GM21723 (cell line): Measurements from ENCODE around the gene CALML4.
"Not testable (repeated sequence)": the region's sequence is repeated elsewhere in the genome, so short reads cannot be mapped to it uniquely, and the experiment has no call there.

Source experiments
- ATAC-seq: cut with Tn5 transposase; IDR thresholded peaks from one replicate; pipeline ENCODE4 v1.9.1; 2021; ENCODE audit warnings: mild to moderate bottlenecking, moderate library complexity; ENCODE audit not compliant: unreplicated experiment

Gene CALML4

DNA sequence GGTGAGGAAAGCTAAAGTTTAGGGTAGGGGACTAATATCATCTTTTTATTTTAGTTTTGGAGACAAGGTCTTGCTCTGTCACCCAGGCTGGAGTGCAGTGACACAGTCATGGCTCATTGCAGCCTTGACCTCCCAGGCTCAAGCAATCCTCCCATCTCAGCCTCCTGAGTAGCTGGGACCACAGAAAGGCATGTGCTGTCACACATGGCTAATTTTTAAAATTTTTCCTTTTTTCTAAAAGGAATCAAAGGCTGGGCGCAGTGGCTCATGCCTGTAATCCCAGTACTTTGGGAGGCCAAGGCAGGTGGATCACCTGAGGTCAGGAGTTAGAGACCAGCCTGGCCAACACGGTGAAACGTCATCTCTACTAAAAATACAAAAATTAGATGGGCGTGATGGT lies 20.3 kb upstream of the CALML4 start:
- ATAC-seq = not testable (repeated sequence)

DNA sequence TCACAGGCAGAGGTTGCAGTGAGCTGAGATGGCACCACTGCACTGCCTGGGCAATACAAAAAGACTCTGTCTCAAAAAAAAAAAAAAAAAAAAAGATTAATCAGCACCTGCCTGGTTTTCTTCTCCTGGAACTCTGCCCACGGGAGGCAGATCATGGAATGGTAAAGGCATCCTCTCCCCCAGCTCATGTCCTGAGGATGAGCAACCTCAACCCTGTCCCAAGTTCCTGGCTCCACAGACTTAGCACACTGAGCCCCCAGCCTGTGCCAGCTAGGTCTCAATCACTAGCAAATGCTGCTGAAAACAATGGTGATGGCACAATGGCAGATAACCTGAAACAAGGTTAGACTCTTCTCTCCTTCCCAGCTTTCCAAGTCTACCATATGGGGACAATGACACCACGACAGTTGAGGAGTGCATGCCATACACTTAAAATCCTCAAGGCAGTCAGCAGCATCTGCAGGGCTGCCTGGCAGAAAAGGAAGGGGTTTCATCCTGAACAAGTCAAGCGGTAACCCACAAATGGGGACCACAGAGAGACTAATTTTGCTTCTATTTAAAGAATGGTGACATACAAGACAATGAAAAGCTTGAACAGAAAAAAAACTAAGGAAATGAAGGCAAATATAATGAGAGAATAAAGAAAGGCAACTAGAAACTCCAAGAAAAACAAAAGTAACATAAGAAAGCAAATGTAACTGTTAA lies 19.6 kb upstream of the CALML4 start:
- no peak for ATAC-seq

DNA sequence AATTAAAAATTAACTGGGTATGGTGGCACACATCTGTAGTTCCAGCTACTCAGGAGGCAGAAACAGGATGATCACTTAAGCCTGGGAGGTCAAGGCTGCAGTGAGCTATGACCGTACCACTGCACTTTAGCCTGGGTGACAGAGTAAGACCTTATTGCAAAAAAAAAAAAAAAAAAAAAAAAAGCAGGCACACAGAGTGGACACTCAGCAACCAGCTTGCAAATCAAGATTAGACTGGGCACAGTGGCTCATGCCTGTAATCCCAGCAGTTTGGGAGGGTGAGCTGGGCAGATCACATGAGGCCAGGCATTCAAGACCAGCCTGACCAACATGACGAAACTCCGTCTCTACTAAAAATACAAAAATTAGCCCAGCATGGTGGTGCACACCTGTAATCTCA lies 19.0 kb upstream of the CALML4 start:
- ATAC-seq = no peak

DNA sequence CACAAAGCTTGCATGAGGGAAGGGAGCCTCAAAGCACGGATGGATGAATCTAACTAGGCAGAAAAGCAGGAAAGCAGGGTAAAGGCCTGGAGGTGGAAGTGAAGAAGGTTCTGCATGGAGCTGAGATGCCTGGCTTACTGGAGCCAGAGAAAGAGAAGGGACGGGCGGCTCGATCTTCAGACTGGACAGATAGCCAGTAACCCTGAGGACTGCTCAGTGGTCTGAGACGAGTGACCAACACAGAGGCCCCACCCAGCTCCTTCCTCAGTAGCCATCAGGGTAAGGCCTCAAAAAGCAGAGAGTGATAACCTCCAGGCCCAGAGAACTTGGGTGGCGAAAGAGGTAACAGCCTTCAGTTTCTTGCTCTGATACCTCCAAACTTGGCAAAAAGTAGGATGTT lies 18.0 kb upstream of the CALML4 start:
- ATAC-seq = no peak

DNA sequence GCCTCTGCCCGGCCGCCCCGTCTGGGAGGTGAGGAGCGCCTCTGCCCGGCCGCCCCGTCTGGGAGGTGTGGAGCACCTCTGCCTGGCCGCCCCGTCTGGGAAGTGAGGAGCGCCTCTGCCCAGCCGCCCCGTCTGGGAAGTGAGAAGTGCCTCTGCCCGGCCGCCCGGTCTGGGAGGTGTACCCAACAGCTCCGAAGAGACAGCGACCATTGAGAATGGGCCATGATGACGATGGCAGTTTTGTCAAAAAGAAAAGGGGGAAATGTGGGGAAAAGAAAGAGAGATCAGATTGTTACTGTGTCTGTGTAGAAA lies 17.3 kb upstream of the CALML4 start:
- ATAC-seq = not testable (repeated sequence)

DNA sequence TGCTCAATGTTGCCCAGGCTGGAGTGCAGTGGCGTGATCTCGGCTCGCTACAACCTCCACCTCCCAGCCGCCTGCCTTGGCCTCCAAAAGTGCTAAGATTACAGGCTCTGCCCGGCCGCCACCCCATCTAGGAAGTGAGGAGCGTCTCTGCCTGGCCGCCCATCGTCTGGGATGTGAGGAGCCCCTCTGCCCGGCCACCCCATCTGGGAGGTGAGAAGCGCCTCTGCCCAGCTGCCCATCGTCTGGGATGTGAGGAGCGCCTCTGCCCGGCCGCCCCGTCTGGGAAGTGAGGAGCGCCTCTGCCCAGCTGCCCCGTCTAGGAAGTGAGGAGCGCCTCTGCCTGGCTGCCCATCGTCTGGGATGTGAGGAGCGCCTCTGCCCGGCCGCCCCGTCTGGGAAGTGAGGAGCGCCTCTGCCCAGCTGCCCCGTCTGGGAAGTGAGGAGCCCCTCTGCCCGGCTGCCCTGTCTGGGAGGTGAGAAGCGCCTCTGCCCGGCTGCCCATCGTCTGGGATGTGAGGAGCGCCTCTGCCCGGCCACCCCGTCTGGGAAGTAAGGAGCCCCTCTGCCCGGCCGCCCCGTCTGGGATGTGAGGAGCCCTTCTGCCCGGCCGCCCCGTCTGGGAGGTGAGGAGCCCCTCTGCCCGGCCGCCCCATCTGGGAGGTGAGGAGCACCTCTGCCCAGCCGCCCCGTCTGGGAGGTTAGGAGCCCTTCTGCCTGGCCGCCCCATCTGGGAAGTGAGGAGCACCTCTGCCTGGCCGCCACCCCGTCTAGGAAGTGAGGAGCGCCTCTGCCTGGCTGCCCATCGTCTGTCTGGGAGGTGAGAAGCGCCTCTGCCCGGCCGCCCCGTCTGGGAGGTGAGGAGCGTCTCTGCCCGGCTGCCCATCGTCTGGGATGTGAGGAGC lies 16.6 kb upstream of the CALML4 start:
- not testable (repeated sequence) for ATAC-seq

DNA sequence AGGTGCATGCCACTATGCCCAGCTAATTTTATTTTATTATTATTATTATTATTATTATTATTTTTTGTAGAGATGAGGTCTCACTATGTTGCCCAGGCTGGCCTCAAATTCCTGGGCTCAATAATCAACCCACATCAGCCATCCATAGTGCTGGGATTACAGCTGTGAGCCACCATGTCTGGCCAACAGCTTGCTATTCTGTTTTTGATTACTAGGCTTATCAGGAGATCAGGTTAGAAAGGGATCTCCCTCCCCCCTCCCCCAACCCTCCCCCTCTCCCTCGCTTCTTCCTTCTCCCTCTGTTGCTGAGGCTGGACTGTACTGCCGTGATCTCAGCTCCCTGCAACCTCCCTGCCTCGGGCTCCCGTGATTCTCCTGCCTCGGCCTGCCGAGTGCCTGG lies 15.8 kb upstream of the CALML4 start:
- no peak for ATAC-seq

DNA sequence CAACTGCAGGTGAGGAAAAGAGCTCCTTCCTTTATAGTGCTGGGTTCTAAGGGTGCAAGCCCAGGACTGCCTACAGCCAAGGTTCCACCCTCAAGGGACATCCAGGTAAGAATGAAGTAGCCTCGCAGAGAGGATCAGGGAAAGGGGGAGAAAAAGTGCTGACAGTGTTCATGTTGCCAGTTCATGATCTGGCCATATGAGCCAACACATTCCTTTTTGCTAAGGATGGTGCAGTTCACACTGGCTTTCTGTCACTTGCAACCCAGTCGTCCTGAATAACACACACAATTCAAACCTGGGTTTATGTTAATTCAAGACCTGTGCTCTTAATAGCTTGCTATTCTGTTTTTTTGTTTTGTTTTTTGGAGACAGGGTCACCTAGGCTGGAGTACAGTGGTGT lies 15.4 kb upstream of the CALML4 start:
- no peak for ATAC-seq

DNA sequence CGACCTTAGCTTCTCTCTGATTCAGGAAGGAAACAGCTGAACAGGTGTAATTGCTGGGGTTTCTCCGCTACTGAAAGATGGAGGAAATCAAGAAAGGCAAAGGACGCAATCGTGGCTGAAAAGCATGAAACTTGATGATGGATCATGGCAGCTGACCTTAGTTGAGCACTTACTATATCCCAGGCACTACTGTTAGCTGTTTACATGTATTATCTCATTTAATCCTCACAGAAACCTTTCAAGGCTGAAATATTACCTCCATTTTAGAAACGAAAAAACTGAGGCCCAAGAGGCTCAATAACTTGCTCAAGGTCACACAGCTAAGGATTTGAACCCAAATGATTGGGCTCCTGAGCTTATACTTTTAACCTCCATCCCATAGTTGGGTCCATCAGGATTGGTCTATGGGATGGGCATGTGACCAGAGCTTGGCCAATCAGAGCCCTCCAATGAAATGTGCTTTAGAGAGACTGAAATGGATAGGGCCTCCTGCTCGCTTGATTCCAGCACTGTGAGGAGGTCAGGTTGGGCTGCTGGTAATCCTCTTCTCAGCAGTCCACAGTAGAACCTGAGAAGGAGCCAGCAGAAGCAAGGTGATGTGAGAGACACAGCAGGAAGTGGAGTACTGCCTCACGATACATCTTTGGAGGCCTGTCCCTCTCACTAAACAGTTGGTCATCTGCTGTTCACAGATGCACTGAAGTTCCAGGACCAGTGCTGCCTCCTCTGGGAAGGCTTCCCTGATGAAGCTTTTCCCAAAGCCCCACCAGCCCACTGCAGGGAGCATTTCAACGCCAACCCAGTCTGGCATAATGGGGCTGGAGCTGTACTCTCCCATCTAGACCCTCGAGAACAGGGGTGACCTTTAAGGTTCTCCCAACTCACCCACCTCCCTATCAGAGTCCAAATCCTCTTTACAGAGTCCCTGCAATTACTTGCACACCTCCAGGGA lies 14.0 kb upstream of the CALML4 start:
- ATAC-seq = no peak

DNA sequence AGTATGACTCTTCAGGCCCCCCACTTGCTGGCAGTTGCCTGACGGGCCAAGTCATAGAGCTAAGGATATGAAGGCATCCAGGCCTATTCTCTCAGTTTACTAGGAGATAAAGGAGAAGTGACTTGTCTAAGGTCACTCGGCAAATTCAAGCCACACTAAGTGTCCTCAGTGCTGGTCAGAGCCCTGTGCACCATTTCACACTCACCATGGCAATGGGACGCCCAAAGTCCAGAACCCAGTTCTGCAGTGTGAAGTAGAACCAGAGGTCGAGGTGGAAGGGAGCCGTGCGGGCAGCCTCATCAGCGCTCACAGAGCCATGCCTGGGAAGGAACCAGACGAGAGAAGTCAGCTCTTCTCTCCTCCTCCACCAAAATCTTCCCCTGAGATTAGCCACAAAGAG lies 13.2 kb upstream of the CALML4 start:
- no peak for ATAC-seq

DNA sequence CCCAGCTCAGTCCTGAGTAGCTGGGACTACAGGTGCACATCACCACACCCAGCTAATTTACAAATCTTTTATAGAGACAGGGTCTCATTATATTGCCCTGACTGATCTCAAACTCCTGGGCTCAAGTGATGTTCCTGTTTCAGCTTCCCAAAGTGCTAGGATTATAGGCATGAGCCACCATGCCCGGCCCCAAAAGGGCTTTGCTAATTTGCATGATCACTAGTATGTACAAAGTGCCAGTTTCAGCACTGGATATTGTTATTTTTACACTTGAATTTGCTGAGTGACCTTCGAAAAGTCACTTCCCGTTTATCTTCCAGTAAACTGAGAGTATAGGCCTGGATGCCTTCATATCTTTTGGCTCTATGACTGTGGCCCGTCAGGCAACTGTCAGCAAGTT lies 12.2 kb upstream of the CALML4 start:
- no peak for ATAC-seq

DNA sequence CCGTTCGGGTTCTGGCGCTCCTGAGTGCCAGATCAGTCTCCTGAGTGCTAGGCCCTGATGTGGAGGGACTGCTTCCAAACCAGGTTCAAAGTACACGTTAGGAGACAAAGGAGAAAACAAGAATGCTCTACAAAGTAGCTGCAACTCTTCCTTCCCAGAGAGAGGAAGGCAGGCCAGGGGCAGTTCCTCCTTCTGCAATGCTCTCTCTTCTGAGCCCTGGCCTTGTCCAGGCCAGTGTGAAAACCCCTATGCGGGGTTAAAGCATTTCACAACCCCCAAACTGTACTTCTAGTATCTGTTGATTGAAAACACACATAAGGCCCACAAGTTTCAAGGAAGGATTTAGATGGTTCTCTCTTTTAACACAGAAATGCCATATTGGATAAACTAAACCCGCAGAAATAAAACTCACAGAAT lies 9.7 kb upstream of the CALML4 start:
- no peak for ATAC-seq

DNA sequence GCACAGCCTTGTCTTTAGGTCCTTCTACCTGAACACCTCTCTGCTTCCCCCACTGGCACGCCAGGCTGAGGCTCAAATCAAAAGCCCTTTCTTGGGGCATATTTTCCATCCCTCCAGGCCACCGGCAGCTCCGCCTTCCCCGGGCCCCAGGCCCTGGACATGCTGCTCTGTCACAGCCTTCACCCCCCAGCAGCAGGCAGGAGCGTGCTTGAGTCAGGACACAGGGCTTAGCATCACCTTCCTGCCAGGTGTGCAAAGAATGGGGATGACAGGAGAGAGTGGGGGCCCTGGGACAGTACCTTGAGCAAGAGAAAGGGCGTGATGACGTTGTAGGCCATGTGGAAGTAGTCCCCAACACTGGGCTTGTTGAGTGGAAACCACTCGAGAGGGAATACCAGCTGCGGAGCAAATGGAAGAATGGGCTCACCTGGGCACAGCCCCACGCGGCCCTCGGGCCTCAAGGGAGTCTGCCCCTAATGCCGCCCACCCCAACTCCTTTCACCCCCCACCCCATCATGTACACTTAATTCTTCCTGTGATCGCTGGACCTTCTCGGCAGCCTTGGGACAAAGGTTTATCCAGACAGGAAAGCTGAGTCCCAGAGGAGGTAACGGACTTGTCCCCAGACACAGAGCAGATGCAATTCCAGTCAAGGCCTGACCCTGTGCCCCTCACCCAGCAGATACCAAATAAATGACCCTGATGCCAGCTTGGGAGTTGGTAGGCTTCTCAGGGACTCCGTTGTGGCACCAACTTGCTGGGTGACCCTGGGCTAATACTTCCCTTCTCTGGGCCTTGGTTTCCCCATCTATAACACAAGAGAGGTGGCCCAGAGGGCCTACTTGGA lies 9.1 kb upstream of the CALML4 start:
- no peak for ATAC-seq

DNA sequence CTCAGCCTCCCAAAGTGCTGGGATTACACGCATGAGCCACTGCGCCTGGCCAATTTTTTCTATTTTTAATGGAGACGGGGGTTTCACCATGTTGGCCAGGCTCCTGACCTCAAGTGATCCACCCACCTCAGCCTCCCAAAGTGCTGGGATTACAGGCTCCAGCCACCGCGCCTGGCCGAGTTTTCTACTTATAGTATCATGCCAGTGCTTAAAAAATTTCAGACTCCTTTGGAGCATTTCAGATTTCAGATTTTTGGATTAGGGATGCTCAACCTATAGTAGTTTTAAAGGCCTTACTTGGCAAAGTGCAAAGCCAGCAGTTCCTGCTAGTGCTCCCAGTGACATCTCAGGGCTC lies 8.3 kb upstream of the CALML4 start:
- not testable (repeated sequence) for ATAC-seq

DNA sequence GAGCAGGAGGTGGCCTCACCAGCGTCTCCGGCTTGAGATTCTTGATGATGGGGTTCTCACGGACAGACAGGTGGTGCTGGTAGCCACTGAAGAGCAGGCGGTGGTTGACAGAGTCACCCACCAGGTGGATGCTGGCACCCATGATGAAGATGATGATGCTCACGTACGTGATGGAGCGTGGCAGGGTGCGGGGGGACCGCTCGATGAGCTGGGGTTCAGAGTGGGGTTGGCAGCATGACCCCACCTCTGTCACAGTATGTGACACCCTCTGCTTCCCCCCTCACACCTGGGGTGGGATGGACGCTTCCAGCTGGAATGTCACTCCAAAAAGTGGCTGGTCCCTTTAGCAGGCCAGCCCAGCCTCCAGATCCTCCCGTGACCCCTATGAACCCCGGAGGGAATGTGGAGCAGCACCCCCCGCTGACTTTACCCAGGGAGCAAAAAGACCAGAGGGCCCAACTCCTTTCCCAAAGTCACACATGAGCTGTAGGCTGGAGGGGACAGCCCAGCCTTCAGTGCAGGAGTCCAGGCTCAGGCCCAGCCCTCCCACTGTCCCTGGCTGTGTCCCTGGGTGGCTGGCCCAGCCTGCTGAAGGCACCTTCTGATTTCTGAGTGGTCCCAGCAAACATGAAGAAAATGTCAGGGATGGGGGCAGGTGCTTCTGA lies 6.7 kb upstream of the CALML4 start:
- no peak for ATAC-seq

DNA sequence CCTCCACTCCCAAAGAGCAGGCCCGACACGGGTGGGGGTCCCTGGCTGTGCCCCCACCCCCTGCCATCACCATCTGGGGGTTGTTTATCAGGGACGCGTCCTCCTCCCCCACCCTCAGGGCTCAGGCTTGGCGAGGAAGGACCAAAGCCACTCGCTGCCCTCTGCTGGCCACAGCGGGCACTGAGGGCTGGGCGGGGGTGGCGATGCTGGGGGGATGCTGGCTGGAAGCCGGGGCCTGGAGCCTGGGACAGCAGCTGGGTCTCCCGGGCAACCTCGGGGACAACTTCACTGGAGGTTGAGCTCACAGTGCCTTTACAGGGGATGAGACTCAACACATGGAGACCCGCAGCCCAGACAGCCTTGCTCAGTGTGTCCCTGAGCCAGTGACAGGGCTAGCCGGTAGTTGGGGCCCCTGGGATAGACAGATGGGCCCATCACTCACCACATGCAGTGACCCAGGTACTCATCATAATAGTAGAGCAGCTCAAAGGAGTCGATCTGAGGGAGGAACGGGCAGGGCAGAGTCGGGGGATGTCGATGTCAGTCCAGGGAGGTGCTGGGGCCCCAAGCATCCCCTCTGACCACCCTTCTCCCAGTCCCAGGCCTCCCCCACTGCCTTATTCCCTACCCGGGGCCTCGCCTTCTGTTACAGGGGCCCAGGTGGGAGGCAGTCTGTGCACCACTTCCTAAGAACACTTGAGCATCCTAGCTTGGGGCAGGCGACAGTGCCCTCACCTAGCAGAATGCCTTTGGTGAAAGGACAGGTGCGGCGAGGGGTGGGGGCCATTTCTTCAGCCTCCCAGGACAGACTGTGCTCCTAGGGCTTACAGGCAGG lies 5.9 kb upstream of the CALML4 start:
- no peak for ATAC-seq

DNA sequence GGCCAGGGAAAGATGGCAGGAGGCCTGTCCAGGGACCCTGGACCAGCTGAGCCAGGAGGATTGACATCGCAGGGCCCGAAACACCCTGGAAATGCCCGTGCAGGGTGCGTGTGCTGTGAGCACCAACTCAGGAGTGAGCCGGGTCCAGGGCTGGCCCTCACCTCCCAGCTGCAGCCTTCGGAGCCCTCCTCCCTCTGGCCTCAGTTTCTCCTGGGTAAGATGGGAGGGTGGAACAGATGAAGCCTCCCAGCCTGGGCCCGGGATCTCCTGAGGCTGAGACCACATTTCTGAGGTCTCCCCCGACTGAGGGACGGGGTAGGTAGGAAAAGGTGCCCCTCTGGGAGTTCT lies 5.3 kb upstream of the CALML4 start:
- no peak for ATAC-seq

DNA sequence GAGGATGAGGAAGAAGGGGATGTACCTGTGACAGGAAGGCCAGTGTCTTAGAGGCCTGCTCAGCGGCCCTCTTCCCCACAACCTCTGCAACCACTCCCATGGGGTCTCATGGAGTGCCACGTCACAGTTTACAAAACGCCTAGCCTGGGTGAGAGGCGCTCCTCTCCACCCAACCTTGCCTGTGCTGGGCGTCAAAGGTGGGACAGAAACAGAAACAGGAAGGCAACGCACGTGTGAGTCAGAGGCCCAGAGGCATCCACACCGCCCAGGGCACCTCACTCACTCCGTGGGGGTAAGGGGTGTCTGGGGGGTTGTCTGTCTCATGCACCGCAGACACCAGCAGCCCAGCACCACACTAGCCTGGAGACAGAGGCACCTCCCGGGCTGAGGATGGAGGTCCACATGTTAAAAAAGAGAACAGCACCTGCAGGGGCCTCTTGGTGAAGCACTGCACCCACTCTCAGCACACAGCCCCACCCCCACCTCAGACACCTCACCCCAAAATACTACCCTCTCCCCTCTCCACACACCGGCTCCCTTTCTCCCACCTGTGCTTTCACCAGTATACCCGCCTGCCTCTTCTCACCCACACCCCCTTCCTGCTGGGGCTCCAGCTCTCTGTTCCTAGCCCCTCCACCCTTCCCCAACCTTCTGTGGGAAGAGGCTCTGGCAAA lies 4.7 kb upstream of the CALML4 start:
- ATAC-seq = peak; percentile 69

DNA sequence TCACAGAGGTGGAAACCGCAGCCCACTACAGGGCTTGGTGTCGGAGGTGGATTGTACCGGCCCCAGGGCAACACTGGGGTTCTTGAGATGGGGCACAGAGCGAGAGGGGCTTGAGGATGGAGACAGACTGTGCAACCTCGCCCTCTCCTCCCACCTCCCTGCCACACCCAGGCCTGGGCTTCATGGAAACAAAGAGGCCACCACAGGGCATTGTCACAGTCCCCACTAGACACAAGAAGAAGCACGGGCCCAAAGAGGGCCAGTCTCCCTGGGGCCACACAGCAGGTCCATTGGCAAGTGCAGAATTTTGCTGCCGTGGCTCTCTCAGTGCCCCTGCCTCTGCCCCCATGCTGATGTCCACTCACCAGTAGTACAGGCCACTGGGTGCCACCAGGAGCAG lies 4.1 kb upstream of the CALML4 start:
- no peak for ATAC-seq
